Pulmonary artery endothelial cell (primary cell): Measurements from ENCODE around the gene PER2. TPM values are rescaled to one million over a fixed set of nuclear protein-coding genes. Genes with fewer than 3 reads are reported as not detected.
"Not testable (repeated sequence)": the region's sequence is repeated elsewhere in the genome, so short reads cannot be mapped to it uniquely, and the experiment has no call there.

Experiments used
- DNase-seq: peaks from one replicate; pipeline ENCODE4 v3.0.0-alpha.2; 2011; ENCODE audit warnings: low read depth, low spot score
- total RNA-seq: library from RNA; depleted of rRNA; stranded (reverse); fragments of >200 nt; gene quantifications from 2 replicates; pipeline ENCODE4 v1.2.3, GENCODE V29; 2014

The PER2 gene
- total RNA-seq, 1 donor from 2014 or later = 2.4 TPM

- DNase-seq = no peak
Measured at GRCh38 chr2:238313289-238313990, 25.0 kb upstream of the PER2 start.

GRCh38 chr2:238310721-238311120 lies 22.3 kb upstream of the PER2 start:
- DNase-seq = not testable (repeated sequence)

- DNase-seq = no peak
Measured at GRCh38 chr2:238308177-238308576, 19.8 kb upstream of the PER2 start.

- no peak for DNase-seq
Measured at GRCh38 chr2:238306672-238306998, 18.2 kb upstream of the PER2 start.

GRCh38 chr2:238305965-238306671 lies 17.7 kb upstream of the PER2 start:
- no peak for DNase-seq

GRCh38 chr2:238305092-238305862 lies 16.9 kb upstream of the PER2 start:
- no peak for DNase-seq

GRCh38 chr2:238304116-238304515 lies 15.7 kb upstream of the PER2 start:
- DNase-seq = no peak

GRCh38 chr2:238302751-238303150 lies 14.3 kb upstream of the PER2 start:
- DNase-seq = no peak

- DNase-seq = no peak
Measured at GRCh38 chr2:238302087-238302486, 13.7 kb upstream of the PER2 start.

GRCh38 chr2:238299803-238300202 lies 11.4 kb upstream of the PER2 start:
- DNase-seq = no peak

- DNase-seq = no peak
Measured at GRCh38 chr2:238296638-238297457, 8.4 kb upstream of the PER2 start.

- no peak for DNase-seq
Measured at GRCh38 chr2:238295144-238296112, 7.0 kb upstream of the PER2 start.

- no peak for DNase-seq
Measured at GRCh38 chr2:238294393-238295143, 6.2 kb upstream of the PER2 start.

GRCh38 chr2:238294046-238294392 lies 5.6 kb upstream of the PER2 start:
- no peak for DNase-seq

GRCh38 chr2:238291550-238292281 lies 3.3 kb upstream of the PER2 start:
- DNase-seq = no peak

GRCh38 chr2:238290715-238291549 lies 2.5 kb upstream of the PER2 start:
- no peak for DNase-seq

- DNase-seq = no peak
Measured at GRCh38 chr2:238290091-238290509, 1.7 kb upstream of the PER2 start.

- no peak for DNase-seq
Measured at GRCh38 chr2:238289574-238289973, 1.2 kb upstream of the PER2 start.
